PFSK-1 (cell line): ENCODE measurements around the gene RNFT2.

Source experiments
- FOXP2 ChIP-seq: optimal IDR thresholded peaks from 2 replicates; pipeline ENCODE3; 2011; ENCODE audit warnings: borderline replicate concordance, control low read depth, inconsistent platforms; ENCODE audit not compliant: insufficient read depth; ENCODE audit errors: extremely low read length, extremely low read depth
- POLR2AphosphoS5 ChIP-seq: IDR thresholded peaks from 2 replicates; pipeline ENCODE4 v1.6.1; 2012; ENCODE audit warnings: low read depth, mild to moderate bottlenecking, control low read depth, low read length, moderate library complexity
- REST ChIP-seq, 2 experiments: IDR thresholded peaks; 2 replicates each; pipeline versions ENCODE4 v1.6.1 to v1.8.0; 2011 to 2012; ENCODE audit warnings: low read depth in 2 of 2, low read length in 2 of 2, control low read depth in 1 of 2, inconsistent platforms in 1 of 2, mild to moderate bottlenecking in 1 of 2, moderate library complexity in 1 of 2; ENCODE audit not compliant: insufficient read depth in 1 of 2
- SIN3A ChIP-seq: IDR thresholded peaks from 2 replicates; pipeline ENCODE4 v1.6.1; 2012; ENCODE audit warnings: mild to moderate bottlenecking, low read length, moderate library complexity, borderline replicate concordance; ENCODE audit not compliant: insufficient read depth
- TAF1 ChIP-seq: IDR thresholded peaks from 2 replicates; pipeline ENCODE4 v1.6.1; 2012; ENCODE audit warnings: low read length, control low read depth, borderline replicate concordance; ENCODE audit not compliant: insufficient read depth

RNFT2 gene

DNA sequence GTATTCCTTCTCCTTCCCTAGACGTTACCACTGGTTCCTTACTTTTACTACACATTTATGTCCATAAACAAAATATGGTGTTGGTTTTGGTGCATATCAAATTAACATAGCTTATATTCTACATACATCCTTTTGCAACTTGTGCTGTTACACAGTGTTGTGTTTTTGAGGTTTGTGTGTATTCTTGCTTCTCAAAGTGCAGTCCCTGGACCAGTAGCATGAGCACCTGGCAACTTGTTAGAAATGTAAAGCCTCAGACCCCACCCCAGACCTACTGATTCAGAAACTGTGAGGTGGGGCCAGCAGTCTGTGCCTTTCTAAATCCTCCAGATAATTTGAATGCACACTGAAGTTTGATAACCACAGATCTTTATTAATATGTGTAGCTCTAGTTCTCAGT lies 65.9 kb downstream of the RNFT2 start:
- TF ChIP-seq FOXP2 (no peak), REST (IDR thresholded peaks at IDR 0.05; ENCODE audit: insufficient read depth in 1 of 2, low read depth in 2 of 2, low read length in 2 of 2) (no peak), SIN3A (no peak), TAF1 (no peak), POLR2AphosphoS5 (no peak)

- TF ChIP-seq TAF1 (no peak), REST (IDR thresholded peaks at IDR 0.05; ENCODE audit: insufficient read depth in 1 of 2, low read depth in 2 of 2, low read length in 2 of 2) (no peak)
Observed at GRCh38 chr12:116806845-116807440, 68.8 kb downstream of the RNFT2 start.

DNA sequence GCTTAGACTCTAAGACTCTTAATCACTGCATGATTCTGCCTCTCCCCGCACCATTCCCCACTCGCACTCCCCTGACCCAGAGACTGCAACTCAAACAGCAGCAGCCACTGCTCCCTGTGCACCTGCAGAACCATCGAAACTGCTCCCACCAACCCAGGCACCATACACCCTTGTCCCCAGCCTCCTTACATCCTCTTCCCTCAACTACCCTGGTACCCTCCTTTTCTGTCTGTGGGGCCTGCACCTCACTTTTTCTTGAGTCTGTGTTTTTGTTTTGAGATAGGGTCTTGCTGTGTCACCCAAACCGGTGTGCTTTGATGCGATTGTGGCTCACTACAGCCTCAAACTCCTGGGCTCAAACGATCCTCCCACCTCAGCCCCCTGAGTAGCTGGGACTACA lies 69.4 kb downstream of the RNFT2 start:
- TF ChIP-seq REST (IDR thresholded peaks at IDR 0.05; ENCODE audit: insufficient read depth in 1 of 2, low read depth in 2 of 2, low read length in 2 of 2) (no peak), POLR2AphosphoS5 (no peak), FOXP2 (no peak), SIN3A (no peak), TAF1 (no peak)

DNA sequence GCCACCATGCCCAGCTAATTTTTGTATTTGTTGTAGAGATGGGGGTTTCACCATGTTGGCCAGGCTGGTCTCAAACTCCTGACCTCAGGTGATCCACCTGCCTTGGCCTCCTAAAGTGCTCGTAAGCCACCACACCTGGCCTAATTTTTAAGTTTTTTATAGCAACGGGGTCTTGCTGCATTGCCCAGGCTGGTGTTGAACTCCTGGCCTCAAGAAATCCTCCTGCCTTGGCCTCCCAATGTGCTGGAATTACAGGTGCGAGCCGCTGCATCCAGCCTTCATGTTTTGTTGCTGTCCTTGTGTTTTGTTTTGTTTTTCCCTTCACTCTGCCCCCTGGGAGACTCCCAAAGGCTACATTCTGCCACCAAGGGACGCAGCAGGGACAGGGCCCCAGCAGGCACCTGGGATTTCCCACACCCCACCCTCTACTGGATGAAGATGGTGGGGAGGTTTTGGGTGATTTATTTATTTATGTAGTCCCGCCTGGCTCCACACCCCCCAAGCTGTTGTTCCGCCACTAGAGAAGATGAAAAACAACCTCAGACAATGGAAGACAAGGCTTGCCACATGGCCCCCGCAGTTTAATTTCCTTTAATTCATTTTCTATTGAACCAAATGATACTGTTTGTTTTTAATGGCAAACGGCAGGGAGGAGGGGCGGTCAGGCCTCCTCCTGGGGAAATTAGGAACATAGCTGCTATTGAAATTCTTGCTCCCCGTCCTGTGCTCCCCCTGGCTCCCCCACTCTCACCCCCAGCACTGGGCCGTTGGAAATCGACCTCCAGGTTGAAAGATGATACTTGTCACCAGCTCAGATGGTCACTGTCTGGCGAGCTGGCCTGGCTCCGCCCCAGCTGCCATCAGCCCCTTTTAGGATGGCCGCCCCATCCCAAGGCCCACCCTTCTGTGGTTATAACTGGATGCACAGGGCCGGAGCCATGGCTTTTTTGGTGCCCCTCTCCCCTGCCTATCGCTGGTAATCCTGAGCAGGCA lies 70.3 kb downstream of the RNFT2 start:
- TF ChIP-seq TAF1 (no peak), REST (IDR thresholded peaks at IDR 0.05; ENCODE audit: insufficient read depth in 1 of 2, low read depth in 2 of 2, low read length in 2 of 2) (no peak), FOXP2 (no peak), POLR2AphosphoS5 (no peak), SIN3A (no peak)
